GM12878 (cell line): Measurements from ENCODE around the gene GABRR1. TPM values are rescaled to one million over a fixed set of nuclear protein-coding genes. Genes with fewer than 3 reads are reported as not detected.

Experiments used
- ATAC-seq: fragments of 200-7000 bp; cut with Tn5 transposase; 3 replicates; pipeline ENCODE4 v1.9.1; 2020; ENCODE audit warnings: mild to moderate bottlenecking, moderate library complexity
- BruUV-seq: library from RNA; stranded (reverse); fragments of 400-500 nt; replicated peaks from 2 replicates; lab custom pipeline; 2021; lab: Mats Ljungman, UMichigan
- CTCF ChIA-PET: fragments of 300-600 bp; sonication (Branson Sonifier 250); formaldehyde crosslinking; extraction: SDS; loops from one replicate; lab custom pipeline; 2021; ENCODE audit warnings: inconsistent platforms; lab: Yijun Ruan, JAX
- POLR2A ChIA-PET: fragments of 350-600 bp; formaldehyde crosslinking; extraction: SDS; loops from one replicate; lab custom pipeline; 2021; ENCODE audit warnings: inconsistent platforms; lab: Charles Lee
- RAD21 ChIA-PET: fragments of 300-600 bp; sonication (Branson Sonifier 250); formaldehyde crosslinking; loops from one replicate; lab custom pipeline; 2023; ENCODE audit warnings: antibody characterized with exemption; ENCODE audit not compliant: unreplicated experiment; lab: Charles Lee
- SMC1A ChIA-PET: fragments of 300-600 bp; sonication (Branson Sonifier 250); formaldehyde crosslinking; loops from one replicate; lab custom pipeline; 2023; ENCODE audit not compliant: unreplicated experiment, uncharacterized antibody; lab: Charles Lee
- DNase-seq: peaks from one replicate; pipeline ENCODE4 v3.0.0-alpha.2; 2011; ENCODE audit warnings: low read depth, low spot score
- FAIRE-seq: peaks from 3 replicates; lab custom pipeline; 2011; peaks lifted over from hg19 to GRCh38; lab: Jason Lieb, UNC
- H2AFZ ChIP-seq: 2 replicates; pipeline ENCODE4 v1.6.0; 2011; ENCODE audit warnings: low read depth, low read length, control low read depth; ENCODE audit not compliant: control insufficient read depth
- H3K27ac ChIP-seq: 2 replicates; pipeline ENCODE4 v1.5.1; 2011; ENCODE audit warnings: control low read depth; ENCODE audit not compliant: control insufficient read depth, insufficient read depth
- H3K27me3 ChIP-seq, 2 experiments: replicated peaks in 1 of 2; 2 replicates each; pipeline versions ENCODE4 v1.6.0 to v1.6.1; 2011; ENCODE audit warnings: low read length in 1 of 2; ENCODE audit not compliant: control insufficient read depth in 2 of 2, insufficient read depth in 2 of 2
- H3K36me3 ChIP-seq, 2 experiments: 2 replicates each; pipeline ENCODE4 v1.5.1; 2011; ENCODE audit warnings: low read length in 1 of 2; ENCODE audit not compliant: control insufficient read depth in 2 of 2, insufficient read depth in 2 of 2
- H3K4me1 ChIP-seq: 2 replicates; pipeline ENCODE4 v1.6.1; 2011; ENCODE audit warnings: mild to moderate bottlenecking, low read length, moderate library complexity, mixed read lengths; ENCODE audit not compliant: control insufficient read depth, insufficient read depth
- H3K4me2 ChIP-seq: 2 replicates; pipeline ENCODE4 v1.6.0; 2011; ENCODE audit warnings: control low read depth; ENCODE audit not compliant: control insufficient read depth, insufficient read depth
- H3K4me3 ChIP-seq: fragments of 200-600 bp; sonication (generic); 2 replicates; pipeline ENCODE4 v1.5.1; 2016
- H3K79me2 ChIP-seq: 2 replicates; pipeline ENCODE4 v1.6.0; 2011; ENCODE audit warnings: low read length; ENCODE audit not compliant: control insufficient read depth, insufficient read depth
- H3K9ac ChIP-seq: 2 replicates; pipeline ENCODE4 v1.8.0; 2011; ENCODE audit warnings: low read length, control low read depth, mixed read lengths; ENCODE audit not compliant: control insufficient read depth, insufficient read depth
- H3K9me3 ChIP-seq: replicated peaks from 3 replicates; pipeline ENCODE4 v1.5.1; 2011; ENCODE audit warnings: mild to moderate bottlenecking, low read length; ENCODE audit not compliant: control insufficient read depth, insufficient read depth
- H4K20me1 ChIP-seq: 2 replicates; pipeline ENCODE4 v1.6.0; 2011; ENCODE audit not compliant: control insufficient read depth, insufficient read depth
- EP300 ChIP-seq, 2 experiments: fragments of 150-350 bp in 1 of 2; IDR thresholded peaks; 2 replicates each; pipeline ENCODE4 v1.6.1; 2011 to 2012; ENCODE audit warnings: low read depth in 2 of 2, low read length in 2 of 2, borderline replicate concordance in 1 of 2, improper control_type of control experiment in 1 of 2, inconsistent platforms in 1 of 2; ENCODE audit not compliant: control insufficient read depth in 1 of 2
- FOS ChIP-seq: IDR thresholded peaks from 3 replicates; pipeline ENCODE4 v1.6.1; 2011; ENCODE audit warnings: borderline replicate concordance; ENCODE audit not compliant: insufficient read length; ENCODE audit errors: extremely low read depth
- RAD21 ChIP-seq: IDR thresholded peaks from 2 replicates; pipeline ENCODE4 v1.6.1; 2011; ENCODE audit warnings: mild to moderate bottlenecking, low read depth, low read length, moderate library complexity; ENCODE audit not compliant: insufficient read depth
- WRNIP1 ChIP-seq: IDR thresholded peaks from 2 replicates; pipeline ENCODE4 v1.6.1; 2011; ENCODE audit warnings: low read depth, low read length, improper control_type of control experiment, borderline replicate concordance
- WGBS: methylation state at CpG from one replicate; pipeline ENCODE4 v1.1.6; 2016; ENCODE audit warnings: low lambda C conversion rate; ENCODE audit not compliant: insufficient replicate concordance, insufficient coverage; ENCODE audit errors: missing lambda C conversion rate; 5-methylcytosine and 5-hydroxymethylcytosine counted together
- in situ Hi-C: fragments of 300-500 bp; cut with MboI; formaldehyde crosslinking; loops from 9 replicates; pipeline ENCODE4 v1.14.3; 2018; ENCODE audit warnings: mixed read lengths
- intact Hi-C: fragments of 100-400 bp; cut with micrococcal nuclease; formaldehyde crosslinking; loops from one replicate; pipeline ENCODE4 v1.14.2; 2022; ENCODE audit not compliant: unreplicated experiment
- polyA plus RNA-seq, 11 experiments: library from polyadenylated mRNA; depleted of rRNA in 4 of 11; unstranded in 6 of 11; stranded (reverse) in 5 of 11; fragments of >200 nt; fragmentation: Nextera tagmentation in 4 of 11; fragmentation: Illumina TruSeq in 1 of 11; extraction: Ambion mirVana in 4 of 11; extraction: Trizol in 1 of 11; gene quantifications; 1 replicate in 1 of 11; 2 replicates in 10 of 11; pipeline versions ENCODE4 v1.2.1 to v1.2.3, GENCODE V29; 2011 to 2016; ENCODE audit warnings: inconsistent platforms in 2 of 11, missing spikeins in 2 of 11, low read depth in 1 of 11
- total RNA-seq, 4 experiments: library from RNA; depleted of rRNA in 3 of 4; stranded (reverse); fragments of >200 nt in 3 of 4; fragmentation: Illumina TruSeq in 1 of 4; extraction: Trizol in 1 of 4; gene quantifications; 2 replicates each; pipeline versions ENCODE4 v1.2.1 to v1.2.3, GENCODE V29; 2013 to 2021
- TF ChIP-seq, protein P1 (sequence below): fragments of 450-650 bp; IDR thresholded peaks from 2 replicates; pipeline ENCODE4 v1.6.1; 2017; ENCODE audit warnings: antibody characterized with exemption, mild to moderate bottlenecking, moderate library complexity
- TF ChIP-seq, protein P2 (sequence below): fragments of 150-350 bp; IDR thresholded peaks from 2 replicates; pipeline ENCODE4 v1.6.1; 2014; ENCODE audit warnings: mild to moderate bottlenecking, low read depth, low read length
- TF ChIP-seq, protein P3 (sequence below): IDR thresholded peaks from 2 replicates; pipeline ENCODE4 v1.6.1; 2012; ENCODE audit warnings: low read length, inconsistent platforms

Gene GABRR1
- total and polyA plus RNA-seq, 10 of the 15 experiments (the other 5 are each of a cell fraction or from before 2014, with no cell fraction given): not detected

DNA sequence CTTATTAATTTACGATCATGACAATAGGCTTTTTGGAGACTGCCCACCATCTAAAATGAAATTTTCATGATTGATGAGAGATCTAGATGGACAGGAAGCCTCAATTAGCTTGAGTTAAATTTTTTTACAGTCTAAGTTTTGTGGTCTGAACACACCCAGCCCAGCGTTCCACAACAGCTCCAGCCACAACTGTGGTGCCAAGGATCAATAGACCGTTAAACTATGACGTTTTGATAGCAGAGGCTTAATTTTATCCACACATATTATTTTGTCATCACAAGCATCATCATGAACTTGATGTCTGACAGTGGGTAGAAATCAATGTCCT is 5.5 kb upstream of the GABRR1 start (continued):
- TF ChIP-seq, protein P1, sequence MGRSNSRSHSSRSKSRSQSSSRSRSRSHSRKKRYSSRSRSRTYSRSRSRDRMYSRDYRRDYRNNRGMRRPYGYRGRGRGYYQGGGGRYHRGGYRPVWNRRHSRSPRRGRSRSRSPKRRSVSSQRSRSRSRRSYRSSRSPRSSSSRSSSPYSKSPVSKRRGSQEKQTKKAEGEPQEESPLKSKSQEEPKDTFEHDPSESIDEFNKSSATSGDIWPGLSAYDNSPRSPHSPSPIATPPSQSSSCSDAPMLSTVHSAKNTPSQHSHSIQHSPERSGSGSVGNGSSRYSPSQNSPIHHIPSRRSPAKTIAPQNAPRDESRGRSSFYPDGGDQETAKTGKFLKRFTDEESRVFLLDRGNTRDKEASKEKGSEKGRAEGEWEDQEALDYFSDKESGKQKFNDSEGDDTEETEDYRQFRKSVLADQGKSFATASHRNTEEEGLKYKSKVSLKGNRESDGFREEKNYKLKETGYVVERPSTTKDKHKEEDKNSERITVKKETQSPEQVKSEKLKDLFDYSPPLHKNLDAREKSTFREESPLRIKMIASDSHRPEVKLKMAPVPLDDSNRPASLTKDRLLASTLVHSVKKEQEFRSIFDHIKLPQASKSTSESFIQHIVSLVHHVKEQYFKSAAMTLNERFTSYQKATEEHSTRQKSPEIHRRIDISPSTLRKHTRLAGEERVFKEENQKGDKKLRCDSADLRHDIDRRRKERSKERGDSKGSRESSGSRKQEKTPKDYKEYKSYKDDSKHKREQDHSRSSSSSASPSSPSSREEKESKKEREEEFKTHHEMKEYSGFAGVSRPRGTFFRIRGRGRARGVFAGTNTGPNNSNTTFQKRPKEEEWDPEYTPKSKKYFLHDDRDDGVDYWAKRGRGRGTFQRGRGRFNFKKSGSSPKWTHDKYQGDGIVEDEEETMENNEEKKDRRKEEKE: no peak
- TF ChIP-seq, protein P2, sequence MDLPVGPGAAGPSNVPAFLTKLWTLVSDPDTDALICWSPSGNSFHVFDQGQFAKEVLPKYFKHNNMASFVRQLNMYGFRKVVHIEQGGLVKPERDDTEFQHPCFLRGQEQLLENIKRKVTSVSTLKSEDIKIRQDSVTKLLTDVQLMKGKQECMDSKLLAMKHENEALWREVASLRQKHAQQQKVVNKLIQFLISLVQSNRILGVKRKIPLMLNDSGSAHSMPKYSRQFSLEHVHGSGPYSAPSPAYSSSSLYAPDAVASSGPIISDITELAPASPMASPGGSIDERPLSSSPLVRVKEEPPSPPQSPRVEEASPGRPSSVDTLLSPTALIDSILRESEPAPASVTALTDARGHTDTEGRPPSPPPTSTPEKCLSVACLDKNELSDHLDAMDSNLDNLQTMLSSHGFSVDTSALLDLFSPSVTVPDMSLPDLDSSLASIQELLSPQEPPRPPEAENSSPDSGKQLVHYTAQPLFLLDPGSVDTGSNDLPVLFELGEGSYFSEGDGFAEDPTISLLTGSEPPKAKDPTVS: no peak
- no peak for TF ChIP-seq WRNIP1
- TF ChIP-seq, protein P3, sequence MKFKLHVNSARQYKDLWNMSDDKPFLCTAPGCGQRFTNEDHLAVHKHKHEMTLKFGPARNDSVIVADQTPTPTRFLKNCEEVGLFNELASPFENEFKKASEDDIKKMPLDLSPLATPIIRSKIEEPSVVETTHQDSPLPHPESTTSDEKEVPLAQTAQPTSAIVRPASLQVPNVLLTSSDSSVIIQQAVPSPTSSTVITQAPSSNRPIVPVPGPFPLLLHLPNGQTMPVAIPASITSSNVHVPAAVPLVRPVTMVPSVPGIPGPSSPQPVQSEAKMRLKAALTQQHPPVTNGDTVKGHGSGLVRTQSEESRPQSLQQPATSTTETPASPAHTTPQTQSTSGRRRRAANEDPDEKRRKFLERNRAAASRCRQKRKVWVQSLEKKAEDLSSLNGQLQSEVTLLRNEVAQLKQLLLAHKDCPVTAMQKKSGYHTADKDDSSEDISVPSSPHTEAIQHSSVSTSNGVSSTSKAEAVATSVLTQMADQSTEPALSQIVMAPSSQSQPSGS: no peak

DNA sequence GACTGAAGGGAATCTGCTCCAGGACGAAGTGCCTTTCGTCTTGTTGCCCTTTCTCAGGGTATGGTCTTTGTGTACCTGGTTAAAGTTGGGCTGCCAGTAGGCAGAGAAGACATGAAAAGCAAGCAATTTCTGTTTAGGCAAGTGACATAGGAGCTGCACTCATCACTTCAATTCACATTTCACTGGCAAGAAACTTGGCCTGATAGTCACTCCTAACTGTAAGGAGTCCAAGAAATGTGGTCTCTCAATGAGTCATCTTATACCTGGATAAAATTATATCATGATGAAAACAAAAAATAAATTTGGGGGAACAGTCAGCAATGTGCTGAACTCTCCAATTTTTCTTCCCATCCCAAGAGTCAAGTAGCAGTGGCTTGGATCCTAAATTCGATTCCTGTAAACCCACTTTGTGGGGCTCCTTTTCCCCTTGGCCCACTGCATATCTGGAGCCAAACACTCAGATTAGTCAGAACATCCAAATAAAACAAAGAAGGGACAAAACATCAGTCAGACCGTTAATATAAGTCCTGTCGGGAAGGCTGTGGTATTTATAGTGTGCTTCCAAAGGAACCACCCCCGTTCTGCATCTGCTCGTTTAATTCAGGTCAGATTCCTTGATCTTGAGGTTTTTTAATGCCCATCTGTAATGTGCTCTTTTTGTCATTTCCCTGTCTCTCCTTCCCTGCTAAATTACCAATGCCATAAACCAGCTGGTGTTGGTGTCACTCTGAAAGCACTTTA is 5.0 kb upstream of the GABRR1 start:
- Histone ChIP-seq H3K36me3 (no peaks in the 10 kb centered on the region), H3K4me1 (no peaks in the 10 kb centered on the region), H3K4me2 (no peak overlapping the region), H3K79me2 (no peaks in the 10 kb centered on the region), H4K20me1 (no peaks in the 10 kb centered on the region), H3K27ac (no peak overlapping the region), H3K9me3 (no peaks in the 10 kb centered on the region), H3K4me3 (no peak overlapping the region), H2AFZ (no peak overlapping the region), H3K9ac (no peak overlapping the region), H3K27me3 (peaks cover 0 to 2% of the 10 kb centered on the region in 2 experiments; a peak in 1 of 4 replicates)
- TF ChIP-seq EP300 (IDR thresholded peaks at IDR 0.05; ENCODE audit: borderline replicate concordance in 1 of 2, control insufficient read depth in 1 of 2, low read depth in 2 of 2, low read length in 2 of 2) (no peak), RAD21 (no peak), FOS (no peak)
- ChIA-PET SMC1A (no interaction called here), POLR2A (no interaction called here), RAD21 (interaction anchor here (0.5 kb wide), 1 partner anchor 129 kb away, joined by 3 read pairs; no protein-coding TSS in a partner anchor), CTCF (no interaction called here)
- DNase-seq (no peak), FAIRE-seq (no peak), ATAC-seq (no peak)
- in situ Hi-C loops (no loop called here), intact Hi-C loops (no loop called here)
- BruUV-seq: no TSS peak
- WGBS: 20% methylated on average over 7 of the region's 7 CpGs
